Measurements from ENCODE around the gene CYRIA.

CYRIA gene

GRCh38 chr2:16629770-16630169 lies 35.9 kb downstream of the CYRIA start:
- no peak for DNase-seq (ENCODE audit: low read depth)

GRCh38 chr2:16629044-16629443 lies 36.6 kb downstream of the CYRIA start:
- DNase-seq (ENCODE audit: low read depth), result no peak

- no peak for DNase-seq (ENCODE audit: low read depth)
Observed at GRCh38 chr2:16628314-16628713, 37.3 kb downstream of the CYRIA start.

GRCh38 chr2:16626997-16627605 lies 38.5 kb downstream of the CYRIA start:
- no peak for DNase-seq (ENCODE audit: low read depth)

- DNase-seq (ENCODE audit: low read depth), result no peak
Observed at GRCh38 chr2:16626497-16626896, 39.1 kb downstream of the CYRIA start.

GRCh38 chr2:16625759-16626158 lies 39.9 kb downstream of the CYRIA start:
- DNase-seq (ENCODE audit: low read depth), result no peak

GRCh38 chr2:16625201-16625729 lies 40.4 kb downstream of the CYRIA start:
- DNase-seq (ENCODE audit: low read depth), result no peak

DNA sequence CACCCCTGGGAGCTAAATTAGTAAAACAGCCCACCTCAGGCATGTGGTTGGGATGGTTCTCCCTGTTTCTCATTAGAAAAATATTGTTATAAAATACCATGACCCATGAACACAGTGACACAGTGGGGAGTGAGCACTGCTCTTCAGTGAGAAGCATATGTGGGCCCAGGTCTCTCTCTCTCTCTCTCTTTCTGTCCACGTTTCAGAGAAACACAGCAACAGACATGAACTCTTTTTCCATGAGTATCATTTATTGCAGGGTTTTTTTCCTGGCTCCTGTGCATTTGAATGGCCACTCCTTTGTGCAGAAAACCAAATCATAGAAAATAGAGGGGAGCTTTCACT lies 41.2 kb downstream of the CYRIA start:
- DNase-seq (ENCODE audit: low read depth), result no peak

DNA sequence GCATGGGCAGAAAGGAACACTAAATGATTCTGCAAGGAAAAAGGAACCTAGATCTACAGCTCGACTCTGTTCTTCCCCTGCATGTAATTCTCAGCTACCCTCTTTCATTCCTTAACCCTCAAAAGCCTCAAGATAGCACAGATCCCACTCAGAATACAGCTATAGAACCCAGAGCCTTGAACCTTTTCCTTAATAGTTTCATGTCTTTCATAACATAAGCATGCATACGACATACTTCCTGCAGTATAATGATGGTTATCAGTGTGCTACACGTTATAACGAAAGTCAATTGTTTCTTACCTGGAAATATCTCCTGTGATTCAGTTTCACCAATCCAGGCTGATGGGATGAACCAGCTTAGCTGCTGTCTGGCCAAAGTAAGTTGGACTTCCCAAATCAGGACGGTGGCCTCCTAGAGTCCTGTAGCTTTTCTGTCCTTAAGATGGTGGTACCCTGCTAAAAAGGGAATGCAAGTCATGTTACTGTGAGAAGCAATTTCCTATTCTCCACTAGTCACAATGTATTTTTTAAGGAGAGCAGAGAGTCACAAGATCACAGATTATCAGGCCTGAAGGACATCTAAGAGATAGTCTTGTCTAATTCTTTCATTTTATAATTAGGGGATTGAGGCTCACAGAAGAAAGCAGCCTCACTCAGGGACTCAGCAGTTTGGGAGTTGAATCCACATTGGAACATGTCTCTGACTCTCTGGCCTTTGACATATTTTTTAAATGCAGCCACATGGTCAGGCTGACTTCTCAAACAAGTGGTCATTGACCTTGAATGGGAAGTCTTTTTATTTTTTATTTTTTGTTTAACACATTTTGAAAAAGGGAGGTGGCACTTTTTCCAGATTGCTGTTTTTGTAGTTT lies 41.8 kb downstream of the CYRIA start:
- no peak for DNase-seq (ENCODE audit: low read depth)

DNA sequence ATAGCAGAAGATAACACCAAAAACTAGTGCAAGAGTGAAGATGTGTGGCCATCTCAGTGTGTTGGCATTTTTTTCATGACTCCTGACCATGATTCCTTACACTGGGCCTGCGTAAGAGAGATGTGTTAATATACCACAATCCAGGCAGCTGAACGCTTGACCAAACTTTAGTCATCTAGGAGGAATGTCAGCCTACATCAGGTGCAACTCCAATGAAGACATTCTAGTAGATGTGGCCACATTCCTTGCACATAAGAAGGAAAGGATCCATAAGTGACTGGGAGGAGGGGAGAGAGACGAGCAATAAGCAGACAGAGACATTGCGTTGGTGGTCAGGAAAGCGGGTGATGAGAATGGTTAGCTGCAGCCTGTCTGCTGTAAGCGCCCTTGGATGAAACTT lies 42.6 kb downstream of the CYRIA start:
- DNase-seq (ENCODE audit: low read depth), result no peak

DNA sequence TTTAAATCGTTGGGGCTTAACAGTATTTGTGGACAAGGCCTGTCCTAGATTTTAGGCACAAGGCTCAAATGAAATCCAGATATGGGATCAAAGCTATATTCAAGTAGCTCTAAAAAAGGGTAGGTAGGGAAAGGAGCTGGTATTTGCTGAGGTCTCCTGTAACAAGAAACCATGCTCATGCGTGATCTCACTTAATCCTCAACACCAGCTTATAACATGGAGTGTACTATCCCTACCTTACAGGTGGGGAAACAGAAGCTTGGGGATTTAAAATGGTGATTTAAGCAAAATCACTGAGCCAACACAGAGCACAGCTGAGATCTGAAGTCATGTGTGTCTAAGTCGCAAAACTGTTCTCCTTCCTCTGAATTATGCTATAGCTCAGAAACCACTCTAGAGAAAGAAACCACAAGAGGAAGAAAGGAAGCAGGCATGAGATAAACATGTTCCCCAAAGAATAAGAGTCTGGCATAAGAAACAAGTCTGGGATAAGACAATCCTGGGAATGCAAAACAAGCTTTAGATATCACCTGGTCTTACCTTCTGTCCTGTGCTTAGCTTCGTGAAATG lies 43.1 kb downstream of the CYRIA start:
- no peak for DNase-seq (ENCODE audit: low read depth)

DNA sequence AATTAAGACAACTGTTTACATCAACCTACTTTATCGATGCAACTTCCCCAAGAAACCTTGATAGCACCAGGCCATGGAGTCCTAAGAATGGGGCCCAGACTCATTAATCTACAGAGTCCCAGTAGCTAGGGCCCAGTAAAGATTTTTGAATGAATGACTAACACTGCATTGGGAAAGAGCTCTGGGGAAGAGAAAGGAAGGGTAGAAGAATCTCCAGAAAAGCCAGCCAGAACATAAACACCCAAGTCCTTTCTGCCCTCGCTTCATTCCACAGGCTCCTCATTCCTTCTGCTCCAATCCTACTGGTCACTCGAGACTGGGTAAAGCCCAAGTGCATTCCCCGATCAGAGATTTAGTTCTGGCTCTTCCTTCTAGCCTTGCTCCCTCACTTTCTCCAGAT lies 44.3 kb downstream of the CYRIA start:
- no peak for DNase-seq (ENCODE audit: low read depth)

- no peak for DNase-seq (ENCODE audit: low read depth)
Observed at GRCh38 chr2:16620590-16620989, 45.0 kb downstream of the CYRIA start.

DNA sequence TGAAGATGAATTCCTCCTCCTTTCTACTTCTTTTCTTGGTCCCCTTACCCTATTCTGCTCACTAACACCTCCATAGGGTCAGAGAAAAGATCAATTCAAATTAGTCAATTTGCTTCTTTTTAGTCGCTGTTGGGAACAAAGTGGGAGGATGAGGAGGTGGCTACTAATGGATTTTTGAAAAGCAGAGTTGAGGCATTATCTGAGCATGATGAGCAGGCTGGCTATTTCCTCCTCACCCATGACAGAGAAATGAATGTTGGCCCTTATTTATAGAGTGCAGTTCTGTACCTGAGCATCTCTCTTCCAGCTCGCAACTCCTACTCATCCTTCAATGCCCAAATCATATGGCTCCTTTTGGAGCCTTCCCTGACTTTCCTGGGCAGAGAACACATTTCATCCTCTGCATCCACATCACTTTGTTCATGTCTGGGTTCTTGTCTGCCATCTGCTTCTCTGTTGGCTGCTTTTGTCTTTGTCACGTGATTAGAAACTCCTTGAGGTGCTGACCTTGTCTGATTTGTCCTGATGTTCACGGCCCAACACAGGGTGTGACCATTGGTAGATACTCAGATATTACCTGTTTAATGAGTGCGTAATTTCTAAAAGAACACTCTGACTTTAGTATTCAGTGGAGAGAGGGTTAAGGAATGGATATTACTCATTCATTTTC lies 45.9 kb downstream of the CYRIA start:
- DNase-seq (ENCODE audit: low read depth), result no peak

DNA sequence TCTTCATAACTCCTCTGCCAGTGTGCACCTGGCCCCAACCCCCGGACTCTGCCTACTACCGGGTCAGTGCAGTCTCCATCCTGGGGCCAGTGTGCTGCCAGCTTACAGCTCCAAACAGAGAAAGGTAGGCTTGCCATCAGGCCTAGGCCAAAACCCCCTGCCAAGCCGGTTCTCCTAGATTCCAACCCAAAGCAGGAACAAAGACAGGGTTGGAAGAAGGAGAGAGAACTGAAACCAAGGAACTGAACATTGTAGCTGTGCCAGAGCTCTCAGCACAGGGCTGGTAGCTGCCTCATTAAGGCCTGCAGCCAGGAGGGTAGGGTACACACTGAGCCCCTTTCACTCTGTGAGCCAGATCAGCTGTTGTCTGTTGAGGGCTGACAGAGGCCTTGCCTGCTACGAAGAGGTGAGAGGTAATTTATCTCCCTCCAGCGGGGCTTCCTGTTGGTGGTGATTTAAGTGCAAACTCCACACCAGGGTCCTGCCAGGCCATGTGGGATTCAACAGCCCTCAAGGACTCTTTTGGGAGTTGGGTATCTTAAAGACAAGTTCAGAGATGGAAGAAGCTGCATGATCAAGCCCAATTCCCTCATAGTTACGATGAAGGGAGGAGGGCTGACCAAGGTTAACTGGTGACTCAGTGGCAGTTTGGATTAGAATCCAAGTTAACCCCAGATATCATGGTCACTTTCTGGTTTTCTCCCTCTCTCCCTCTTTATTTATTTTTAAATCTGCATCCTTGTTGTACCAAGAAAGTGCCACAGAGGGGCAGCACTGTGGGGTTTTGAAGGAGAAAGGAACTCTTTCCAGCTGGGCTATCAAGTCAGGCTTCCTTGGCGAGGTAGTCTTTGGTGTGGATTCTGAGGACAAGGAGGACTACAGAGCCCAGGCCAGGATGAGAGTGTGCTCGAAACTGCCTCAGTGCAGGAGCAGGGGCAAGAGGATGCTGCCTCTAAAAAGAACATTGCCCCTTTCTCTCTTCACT lies 48.1 kb downstream of the CYRIA start:
- no peak for DNase-seq (ENCODE audit: low read depth)

All from activated T-cell treated with anti-CD3 and anti-CD28 coated beads for 24 hours (primary cell).